ENCODE results near the gene EFCAB10.
"Not testable (repeated sequence)": the region's sequence is repeated elsewhere in the genome, so short reads cannot be mapped to it uniquely, and the experiment has no call there.

The EFCAB10 gene

GRCh38 chr7:105519353-105519752 is 61.9 kb downstream of the EFCAB10 start:
- no peak overlapping the region for H2AK5ac ChIP-seq (ENCODE audit: low read depth, low read length)
- no peak overlapping the region for H3K23ac ChIP-seq (ENCODE audit: low read depth, low read length, poor library complexity)
- H2BK5ac ChIP-seq (ENCODE audit: low read length), result no peak overlapping the region
- H2BK12ac ChIP-seq (ENCODE audit: low read length), result no peak overlapping the region
- no peak for DNase-seq (ENCODE audit: low spot score)
- no peak overlapping the region for H3K14ac ChIP-seq (ENCODE audit: low read length)
- H3K9me3 ChIP-seq (replicated peaks in 1 of 2; ENCODE audit: control insufficient read depth in 2 of 2, insufficient read depth in 1 of 2, low read depth in 1 of 2, low read length in 2 of 2), result peaks cover 0 to 6% of the 10 kb centered on the region in 2 donors
- no peak overlapping the region for H3K4me2 ChIP-seq (ENCODE audit: insufficient read depth, low read length, poor library complexity, severe bottlenecking)
- no peak overlapping the region for H3K18ac ChIP-seq (ENCODE audit: low read length)
- peaks cover 4% of the 10 kb centered on the region for H3K79me1 ChIP-seq (ENCODE audit: low read depth, low read length)
- no peak overlapping the region for H2BK120ac ChIP-seq (ENCODE audit: low read depth, low read length)
- peaks cover 2% of the 10 kb centered on the region in 2 donors for H3K4me1 ChIP-seq (ENCODE audit: control insufficient read depth in 2 of 2, insufficient read depth in 1 of 2, low read depth in 1 of 2, low read length in 2 of 2)
- H4K91ac ChIP-seq (ENCODE audit: low read depth, low read length, poor library complexity), result no peak overlapping the region
- WGBS, 2 donors (ENCODE audit: extremely low coverage in 2 of 2, insufficient read length in 2 of 2, insufficient replicate concordance in 1 of 2), result no CpG with 5 or more reads among the region's 6 CpGs
- H3K4me3 ChIP-seq (ENCODE audit: low read length in 2 of 2), result no peak overlapping the region
- H2BK15ac ChIP-seq (ENCODE audit: low read length), result no peak overlapping the region
- H3K36me3 ChIP-seq (replicated peaks in 1 of 2; ENCODE audit: control insufficient read depth in 2 of 2, insufficient read depth in 2 of 2, low read length in 2 of 2), result peaks cover 5 to 37% of the 10 kb centered on the region in 2 donors
- no peaks in the 10 kb centered on the region for H3K27me3 ChIP-seq (ENCODE audit: control insufficient read depth in 3 of 3, insufficient read depth in 3 of 3, low read depth in 1 of 3, low read length in 3 of 3)
- H2AFZ ChIP-seq (ENCODE audit: low read length), result no peak overlapping the region
- no peak overlapping the region for H3K4ac ChIP-seq (ENCODE audit: low read length)
- no peak overlapping the region for H4K8ac ChIP-seq (ENCODE audit: low read depth, low read length)
- H3K27ac ChIP-seq (replicated peaks; ENCODE audit: low read length), result no peak overlapping the region
- no peak overlapping the region for H3K9ac ChIP-seq (ENCODE audit: low read depth, low read length, poor library complexity)

GRCh38 chr7:105515610-105516009 is 65.7 kb downstream of the EFCAB10 start:
- not testable (repeated sequence) for H3K9me3 ChIP-seq (replicated peaks in 1 of 2; ENCODE audit: control insufficient read depth in 2 of 2, insufficient read depth in 1 of 2, low read depth in 1 of 2, low read length in 2 of 2); H3K4me3 ChIP-seq (ENCODE audit: low read length in 2 of 2); H2BK12ac ChIP-seq (ENCODE audit: low read length); H4K8ac ChIP-seq (ENCODE audit: low read depth, low read length); H3K18ac ChIP-seq (ENCODE audit: low read length); H2BK5ac ChIP-seq (ENCODE audit: low read length); H3K4me2 ChIP-seq (ENCODE audit: insufficient read depth, low read length, poor library complexity, severe bottlenecking); H2BK15ac ChIP-seq (ENCODE audit: low read length); H3K4me1 ChIP-seq (ENCODE audit: control insufficient read depth in 2 of 2, insufficient read depth in 1 of 2, low read depth in 1 of 2, low read length in 2 of 2); H2BK120ac ChIP-seq (ENCODE audit: low read depth, low read length); H3K23ac ChIP-seq (ENCODE audit: low read depth, low read length, poor library complexity); DNase-seq (ENCODE audit: low spot score); H3K27me3 ChIP-seq (ENCODE audit: control insufficient read depth in 3 of 3, insufficient read depth in 3 of 3, low read depth in 1 of 3, low read length in 3 of 3); H3K4ac ChIP-seq (ENCODE audit: low read length); H3K14ac ChIP-seq (ENCODE audit: low read length); H3K79me1 ChIP-seq (ENCODE audit: low read depth, low read length); H3K9ac ChIP-seq (ENCODE audit: low read depth, low read length, poor library complexity); H4K91ac ChIP-seq (ENCODE audit: low read depth, low read length, poor library complexity); H2AK5ac ChIP-seq (ENCODE audit: low read depth, low read length); H2AFZ ChIP-seq (ENCODE audit: low read length); H3K27ac ChIP-seq (replicated peaks; ENCODE audit: low read length)
- peaks cover 8 to 52% of the 10 kb centered on the region in 2 donors for H3K36me3 ChIP-seq (replicated peaks in 1 of 2; ENCODE audit: control insufficient read depth in 2 of 2, insufficient read depth in 2 of 2, low read length in 2 of 2)
- no CpG with 5 or more reads among the region's 7 CpGs for WGBS, 2 donors (ENCODE audit: extremely low coverage in 2 of 2, insufficient read length in 2 of 2, insufficient replicate concordance in 1 of 2)
